H1 (cell line): Measurements from ENCODE around the gene NRXN2. TPM values are rescaled to one million over a fixed set of nuclear protein-coding genes. Genes with fewer than 3 reads are reported as not detected.

Experiments
- ASH2L ChIP-seq: fragments of 200-600, 300-600 bp; sonication (generic); IDR thresholded peaks from one replicate; pipeline ENCODE4 v1.7.1; 2017; ENCODE audit warnings: low read length
- HDAC6 ChIP-seq: IDR thresholded peaks from one replicate; pipeline ENCODE4 v1.7.1; 2012; ENCODE audit warnings: low read depth, mild to moderate bottlenecking, inconsistent platforms, low read length, moderate library complexity
- KDM1A ChIP-seq: fragments of 200-600, 300-600 bp; sonication (generic); IDR thresholded peaks from 2 replicates; pipeline ENCODE4 v1.7.1; 2016; ENCODE audit warnings: mild to moderate bottlenecking, low read length, borderline replicate concordance
- PHF8 ChIP-seq: fragments of 200-600 bp; sonication (generic); conservative IDR thresholded peaks from 2 replicates; pipeline ENCODE4 v1.7.1; 2012; ENCODE audit warnings: low read depth, mild to moderate bottlenecking, inconsistent platforms, low read length, moderate library complexity
- POLR2A ChIP-seq, 2 experiments: IDR thresholded peaks; 1 replicate in 1 of 2; 2 replicates in 1 of 2; pipeline ENCODE4 v1.6.1; 2011; ENCODE audit warnings: low read depth in 2 of 2, low read length in 2 of 2, mild to moderate bottlenecking in 2 of 2; ENCODE audit errors: control extremely low read depth in 1 of 2
- SP2 ChIP-seq: IDR thresholded peaks from 2 replicates; pipeline ENCODE4 v1.6.1; 2012; ENCODE audit warnings: mild to moderate bottlenecking, low read length, inconsistent platforms
- polyA plus RNA-seq, 7 experiments: library from polyadenylated mRNA; depleted of rRNA in 3 of 7; stranded (reverse) in 5 of 7; unstranded in 2 of 7; fragments of >200 nt in 5 of 7; fragments of 200-250 nt in 2 of 7; gene quantifications; 1 replicate in 5 of 7; 2 replicates in 1 of 7; 4 replicates in 1 of 7; pipeline versions ENCODE4 v1.2.1 to v1.2.3, GENCODE V29; 2011 to 2013; ENCODE audit warnings: missing spikeins in 2 of 7, mixed read lengths in 2 of 7
- total RNA-seq: library from RNA; stranded (reverse); fragmentation: NEBNext Ultra II Directional; extraction: Animal tissue kit (Norgen Biotek cat#: 25700); gene quantifications from 2 replicates; pipeline ENCODE4 v1.2.1, GENCODE V29; 2021

The NRXN2 gene
- total and polyA plus RNA-seq, 2 of the 8 experiments (the other 6 are each of a cell fraction or from before 2014, with no cell fraction given), result 1.3 to 11.5 TPM

- no peak for TF ChIP-seq PHF8
- TF ChIP-seq POLR2A (IDR thresholded peaks at IDR 0.05; ENCODE audit: control extremely low read depth in 1 of 2, low read depth in 2 of 2, low read length in 2 of 2), result no peak
- TF ChIP-seq KDM1A, result no peak
- TF ChIP-seq SP2, result no peak
- TF ChIP-seq ASH2L, result no peak
- no peak for TF ChIP-seq HDAC6
Measured at GRCh38 chr11:64558869-64559268, 164.1 kb downstream of the NRXN2 start (continued).
